ENCODE data around the gene LARGE1.

The LARGE1 gene

GRCh38 chr22:33274214-33275072 is 645.8 kb downstream of the LARGE1 start:
- no peak for DNase-seq (ENCODE audit: low read depth)
- H3K4me3 ChIP-seq (ENCODE audit: low read length) = no peak overlapping the region
- TF ChIP-seq, protein P1, sequence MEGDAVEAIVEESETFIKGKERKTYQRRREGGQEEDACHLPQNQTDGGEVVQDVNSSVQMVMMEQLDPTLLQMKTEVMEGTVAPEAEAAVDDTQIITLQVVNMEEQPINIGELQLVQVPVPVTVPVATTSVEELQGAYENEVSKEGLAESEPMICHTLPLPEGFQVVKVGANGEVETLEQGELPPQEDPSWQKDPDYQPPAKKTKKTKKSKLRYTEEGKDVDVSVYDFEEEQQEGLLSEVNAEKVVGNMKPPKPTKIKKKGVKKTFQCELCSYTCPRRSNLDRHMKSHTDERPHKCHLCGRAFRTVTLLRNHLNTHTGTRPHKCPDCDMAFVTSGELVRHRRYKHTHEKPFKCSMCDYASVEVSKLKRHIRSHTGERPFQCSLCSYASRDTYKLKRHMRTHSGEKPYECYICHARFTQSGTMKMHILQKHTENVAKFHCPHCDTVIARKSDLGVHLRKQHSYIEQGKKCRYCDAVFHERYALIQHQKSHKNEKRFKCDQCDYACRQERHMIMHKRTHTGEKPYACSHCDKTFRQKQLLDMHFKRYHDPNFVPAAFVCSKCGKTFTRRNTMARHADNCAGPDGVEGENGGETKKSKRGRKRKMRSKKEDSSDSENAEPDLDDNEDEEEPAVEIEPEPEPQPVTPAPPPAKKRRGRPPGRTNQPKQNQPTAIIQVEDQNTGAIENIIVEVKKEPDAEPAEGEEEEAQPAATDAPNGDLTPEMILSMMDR (IDR thresholded peaks at IDR 0.05; ENCODE audit: insufficient read depth, low read depth, low read length, missing control alignments) = no peak

DNA sequence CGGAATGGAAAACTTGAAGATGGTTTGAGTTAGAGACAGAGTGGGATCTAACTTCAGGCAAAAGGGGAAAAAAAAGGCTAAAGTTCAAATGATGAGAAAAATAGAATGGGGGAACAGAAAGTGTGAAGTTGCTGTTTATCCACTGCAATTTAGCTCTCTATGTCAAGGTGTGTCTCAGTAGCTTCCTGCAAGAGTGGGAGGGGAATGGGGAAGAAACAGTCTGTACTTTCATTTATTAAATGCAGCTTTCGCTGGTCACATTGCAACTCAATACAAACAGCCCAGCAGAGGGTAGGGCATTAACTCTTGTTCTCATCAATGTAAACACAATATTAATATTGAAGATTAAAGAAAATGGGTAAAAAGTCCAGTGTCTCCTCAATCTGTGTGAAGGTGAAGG is 647.4 kb downstream of the LARGE1 start:
- no peak for DNase-seq (ENCODE audit: low read depth)
- TF ChIP-seq, protein P1 (IDR thresholded peaks at IDR 0.05; ENCODE audit: insufficient read depth, low read depth, low read length, missing control alignments) = no peak

DNA sequence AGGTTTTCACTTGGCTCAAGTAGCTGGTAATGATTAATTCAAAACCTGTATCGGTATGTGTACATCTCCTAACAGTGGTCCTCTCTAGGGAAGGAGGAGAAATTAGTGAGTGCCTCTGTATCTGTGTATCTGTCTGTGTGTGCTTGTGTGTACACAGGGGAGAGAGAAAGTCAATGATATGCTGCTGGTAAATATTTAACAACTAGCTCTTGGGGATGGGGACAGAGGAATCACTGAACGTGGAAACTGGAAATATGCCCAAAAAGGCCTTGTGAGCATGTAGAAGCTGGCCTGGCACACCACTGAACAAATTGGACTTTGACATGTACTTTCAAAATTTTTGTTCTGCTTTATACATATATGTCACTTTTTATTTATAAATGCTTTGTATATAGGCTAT is 648.1 kb downstream of the LARGE1 start:
- H3K4me3 ChIP-seq (ENCODE audit: low read length) = no peak overlapping the region
- TF ChIP-seq, protein P1 (IDR thresholded peaks at IDR 0.05; ENCODE audit: insufficient read depth, low read depth, low read length, missing control alignments) = no peak
- no peak for DNase-seq (ENCODE audit: low read depth)

More for the DNA sequence above, 647.4 kb downstream of the LARGE1 start:
- H3K4me3 ChIP-seq (ENCODE audit: low read length) = no peak overlapping the region

- no peak for DNase-seq (ENCODE audit: low read depth)
- H3K4me3 ChIP-seq (ENCODE audit: low read length) = no peak overlapping the region
- TF ChIP-seq, protein P1 (IDR thresholded peaks at IDR 0.05; ENCODE audit: insufficient read depth, low read depth, low read length, missing control alignments) = no peak
These were observed 648.7 kb downstream of the LARGE1 start for GRCh38 chr22:33271390-33272161.

DNA sequence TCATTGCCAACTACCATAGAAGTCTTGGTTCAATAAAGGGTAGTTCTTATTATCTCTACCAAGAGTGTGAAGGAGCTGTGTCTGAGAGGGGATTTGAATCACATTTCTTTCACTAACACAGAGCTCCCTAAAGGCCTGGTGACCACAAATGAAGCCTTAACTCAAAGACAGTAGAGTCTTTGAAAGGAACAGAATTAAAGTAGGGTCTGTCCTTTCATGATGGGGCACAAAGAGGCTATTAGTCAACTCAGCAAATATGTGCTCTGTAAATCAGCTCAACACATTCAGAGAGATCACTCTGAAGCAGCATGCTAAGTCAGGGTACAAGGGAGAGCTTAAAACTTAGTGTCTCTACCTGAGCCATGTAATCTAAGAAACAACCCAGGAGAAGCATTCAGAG is 649.7 kb downstream of the LARGE1 start:
- TF ChIP-seq, protein P1 (IDR thresholded peaks at IDR 0.05; ENCODE audit: insufficient read depth, low read depth, low read length, missing control alignments) = no peak
- no peak for DNase-seq (ENCODE audit: low read depth)
- no peak overlapping the region for H3K4me3 ChIP-seq (ENCODE audit: low read length)

GRCh38 chr22:33261699-33262098 is 658.6 kb downstream of the LARGE1 start:
- no peak overlapping the region for H3K4me3 ChIP-seq (ENCODE audit: low read length)
- TF ChIP-seq, protein P1 (IDR thresholded peaks at IDR 0.05; ENCODE audit: insufficient read depth, low read depth, low read length, missing control alignments) = no peak
- DNase-seq (ENCODE audit: low read depth) = no peak

Data from epithelial cell of esophagus (primary cell).